ENCODE results near the gene NR0B2. TPM values are rescaled to one million over a fixed set of nuclear protein-coding genes. Genes with fewer than 3 reads are reported as not detected.

NR0B2 gene
- total and polyA plus RNA-seq, 2 of the 13 experiments (the other 11 are each of a cell fraction or from before 2014, with no cell fraction given), result 72.5 to 133 TPM

GRCh38 chr1:26907071-26907917 is 6.5 kb downstream of the NR0B2 start (continued):
- TF ChIP-seq HNF4G (IDR thresholded peaks at IDR 0.05; ENCODE audit: borderline replicate concordance, low read depth, low read length) (no peak), HNF4G (CRISPR knock-in tag; IDR thresholded peaks at IDR 0.05; ENCODE audit: borderline replicate concordance, low read depth) (no peak), ARHGAP35 (CRISPR knock-in tag; IDR thresholded peaks at IDR 0.05; ENCODE audit: borderline replicate concordance) (no peak), TRIM22 (IDR thresholded peaks at IDR 0.05) (no peak), ZBTB39 (CRISPR knock-in tag; IDR thresholded peaks at IDR 0.05) (no peak), ZNF850 (CRISPR knock-in tag; conservative IDR thresholded peaks at IDR 0.05) (no peak), ZEB1 (IDR thresholded peaks at IDR 0.05; ENCODE audit: insufficient replicate concordance, low read depth) (no peak), SAP130 (CRISPR knock-in tag; IDR thresholded peaks at IDR 0.05; ENCODE audit: low read depth) (peak; percentile 75), TAF15 (IDR thresholded peaks at IDR 0.05; ENCODE audit: low read depth, low read length, poor library complexity, severe bottlenecking) (no peak), NFE2L1 (CRISPR knock-in tag; IDR thresholded peaks at IDR 0.05; ENCODE audit: borderline replicate concordance) (no peak), KLF16 (CRISPR knock-in tag; IDR thresholded peaks at IDR 0.05) (no peak), MTA3 (CRISPR knock-in tag; IDR thresholded peaks at IDR 0.05) (no peak), PBX2 (CRISPR knock-in tag; IDR thresholded peaks at IDR 0.05) (no peak), ZFY (CRISPR knock-in tag; IDR thresholded peaks at IDR 0.05) (no peak; the same call in 1 of the 2 replicates), ZMYM2 (CRISPR knock-in tag; IDR thresholded peaks at IDR 0.05) (no peak), ZNF737 (CRISPR knock-in tag; IDR thresholded peaks at IDR 0.05; ENCODE audit: borderline replicate concordance) (no peak), ARID5B (CRISPR knock-in tag; IDR thresholded peaks at IDR 0.05) (peak; percentile 44; the same call in 1 of the 2 replicates), ATF3 (CRISPR knock-in tag; IDR thresholded peaks at IDR 0.05) (peak; percentile 68), PHB2 (IDR thresholded peaks at IDR 0.05; ENCODE audit: partially characterized antibody) (no peak), MEF2D (CRISPR knock-in tag; IDR thresholded peaks at IDR 0.05) (no peak)

Data from HepG2 (cell line).